Vagina (tissue), 2 donors: Measurements from ENCODE around the gene NAPSA. TPM values are rescaled to one million over a fixed set of nuclear protein-coding genes. Genes with fewer than 3 reads are reported as not detected.

Source experiments
- DNase-seq, 2 donors: peaks; one replicate each; pipeline ENCODE4 v3.0.0-alpha.2; 2017; ENCODE audit errors: extremely low spot score in 2 of 2
- H3K27ac ChIP-seq: fragments of 200-600 bp; sonication (generic); one replicate; pipeline ENCODE4 v1.5.1; 2019
- H3K27me3 ChIP-seq: fragments of 200-600 bp; sonication (generic); one replicate; pipeline ENCODE4 v1.5.1; 2019
- H3K36me3 ChIP-seq, 2 donors: fragments of 200-600 bp; sonication (generic); one replicate each; pipeline ENCODE4 v1.5.1; 2017 to 2019
- H3K4me1 ChIP-seq: fragments of 200-600 bp; sonication (generic); one replicate; pipeline ENCODE4 v1.5.1; 2019
- H3K4me3 ChIP-seq, 2 donors: fragments of 200-600 bp; sonication (generic); 1 replicate in 1 of 2; 2 replicates in 1 of 2; pipeline ENCODE4 v1.5.1; 2016 to 2019
- H3K9me3 ChIP-seq: fragments of 200-600 bp; sonication (generic); one replicate; pipeline ENCODE4 v1.5.1; 2019
- POLR2A ChIP-seq, 2 donors: fragments of 450-650 bp; IDR thresholded peaks; one replicate each; pipeline ENCODE4 v1.6.1; 2017; ENCODE audit warnings: antibody characterized with exemption in 2 of 2, mild to moderate bottlenecking in 2 of 2, moderate library complexity in 2 of 2
- POLR2AphosphoS5 ChIP-seq, 2 donors: sonication (generic); formaldehyde crosslinking; IDR thresholded peaks; one replicate each; pipeline ENCODE4 v1.9.0; 2017; ENCODE audit warnings: antibody characterized with exemption in 2 of 2, mild to moderate bottlenecking in 2 of 2, low read depth in 1 of 2; ENCODE audit not compliant: insufficient read depth in 1 of 2
- intact Hi-C: fragments of 100-400 bp; cut with DNase I; formaldehyde crosslinking; loops from one replicate; pipeline ENCODE4 v1.15.1; 2023
- total RNA-seq: library from RNA; depleted of rRNA; stranded (reverse); fragments of >200 nt; gene quantifications from one replicate; pipeline ENCODE4 v1.2.3, GENCODE V29; 2016
- TF ChIP-seq, protein P1 (sequence below), 3 experiments: fragments of 450-650 bp in 2 of 3; fragments of 200-600 bp in 1 of 3; sonication (generic) in 1 of 3; IDR thresholded peaks; one replicate each; pipeline ENCODE4 v1.5.1; 2017 to 2019; ENCODE audit warnings: antibody characterized with exemption in 3 of 3, mild to moderate bottlenecking in 2 of 3, moderate library complexity in 2 of 3

The NAPSA gene
- total RNA-seq, 1 donor from 2014 or later, result 0.74 TPM

DNA sequence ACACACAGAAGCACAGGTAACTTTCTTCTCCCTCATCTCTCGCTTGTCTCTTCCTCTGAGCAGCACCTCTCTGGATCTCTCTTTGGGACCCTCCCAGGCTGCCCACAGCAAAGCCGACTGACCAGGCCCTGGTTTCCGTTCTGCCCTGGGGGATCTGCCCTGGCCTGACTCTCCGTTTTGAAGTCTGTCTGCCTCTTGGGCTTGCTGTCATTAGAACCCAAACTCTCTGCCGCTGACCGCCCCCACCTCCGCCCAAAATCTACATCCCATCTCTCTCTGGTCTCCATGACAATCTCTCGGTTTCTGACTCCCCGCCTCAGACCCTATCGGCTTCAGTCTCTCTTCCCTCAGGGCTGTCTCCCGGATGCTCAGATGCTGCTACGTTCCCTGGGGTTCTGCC, 43.2 kb downstream of the NAPSA start:
- H3K4me1 ChIP-seq, result peaks cover 24% of the 10 kb centered on the region
- intact Hi-C loops, result no loop called here
- TF ChIP-seq POLR2A (IDR thresholded peaks at IDR 0.05), result no peak
- no peaks in the 10 kb centered on the region for H3K36me3 ChIP-seq
- no peak overlapping the region for H3K4me3 ChIP-seq
- DNase-seq, result no peak
- H3K27ac ChIP-seq, result no peak overlapping the region
- no peaks in the 10 kb centered on the region for H3K27me3 ChIP-seq
- H3K9me3 ChIP-seq, result no peaks in the 10 kb centered on the region

DNA sequence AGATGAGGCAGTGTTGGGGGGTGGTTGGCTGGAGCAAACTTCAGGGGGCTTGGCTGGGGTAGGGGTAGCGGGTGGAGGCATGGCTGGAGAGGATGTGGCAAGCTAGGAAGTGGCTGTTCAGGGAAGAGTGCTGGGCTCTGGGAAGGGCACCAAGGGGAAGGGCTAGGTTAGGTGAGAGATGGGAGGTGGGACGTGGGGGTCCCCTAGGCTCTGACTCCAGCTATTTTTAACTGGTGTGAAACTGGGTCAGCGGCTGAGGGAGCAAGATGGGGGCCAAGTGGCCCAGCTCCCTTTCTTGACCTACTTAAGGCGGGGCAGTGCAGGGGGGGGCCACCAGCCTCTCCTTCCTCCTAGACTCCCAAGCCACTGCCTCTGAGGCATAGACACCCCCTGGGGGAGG, 43.6 kb downstream of the NAPSA start:
- TF ChIP-seq, protein P1, sequence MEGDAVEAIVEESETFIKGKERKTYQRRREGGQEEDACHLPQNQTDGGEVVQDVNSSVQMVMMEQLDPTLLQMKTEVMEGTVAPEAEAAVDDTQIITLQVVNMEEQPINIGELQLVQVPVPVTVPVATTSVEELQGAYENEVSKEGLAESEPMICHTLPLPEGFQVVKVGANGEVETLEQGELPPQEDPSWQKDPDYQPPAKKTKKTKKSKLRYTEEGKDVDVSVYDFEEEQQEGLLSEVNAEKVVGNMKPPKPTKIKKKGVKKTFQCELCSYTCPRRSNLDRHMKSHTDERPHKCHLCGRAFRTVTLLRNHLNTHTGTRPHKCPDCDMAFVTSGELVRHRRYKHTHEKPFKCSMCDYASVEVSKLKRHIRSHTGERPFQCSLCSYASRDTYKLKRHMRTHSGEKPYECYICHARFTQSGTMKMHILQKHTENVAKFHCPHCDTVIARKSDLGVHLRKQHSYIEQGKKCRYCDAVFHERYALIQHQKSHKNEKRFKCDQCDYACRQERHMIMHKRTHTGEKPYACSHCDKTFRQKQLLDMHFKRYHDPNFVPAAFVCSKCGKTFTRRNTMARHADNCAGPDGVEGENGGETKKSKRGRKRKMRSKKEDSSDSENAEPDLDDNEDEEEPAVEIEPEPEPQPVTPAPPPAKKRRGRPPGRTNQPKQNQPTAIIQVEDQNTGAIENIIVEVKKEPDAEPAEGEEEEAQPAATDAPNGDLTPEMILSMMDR (IDR thresholded peaks at IDR 0.05), result no peak
- TF ChIP-seq POLR2A (IDR thresholded peaks at IDR 0.05) (no peak), POLR2AphosphoS5 (IDR thresholded peaks at IDR 0.05; ENCODE audit: insufficient read depth in 1 of 2, low read depth in 1 of 2) (no peak)
- Histone ChIP-seq H3K27ac (no peak overlapping the region), H3K4me1 (peaks cover 24% of the 10 kb centered on the region), H3K4me3 (no peak overlapping the region), H3K27me3 (no peaks in the 10 kb centered on the region), H3K36me3 (no peaks in the 10 kb centered on the region), H3K9me3 (no peaks in the 10 kb centered on the region)
- intact Hi-C loops, result no loop called here
- no peak for DNase-seq

DNA sequence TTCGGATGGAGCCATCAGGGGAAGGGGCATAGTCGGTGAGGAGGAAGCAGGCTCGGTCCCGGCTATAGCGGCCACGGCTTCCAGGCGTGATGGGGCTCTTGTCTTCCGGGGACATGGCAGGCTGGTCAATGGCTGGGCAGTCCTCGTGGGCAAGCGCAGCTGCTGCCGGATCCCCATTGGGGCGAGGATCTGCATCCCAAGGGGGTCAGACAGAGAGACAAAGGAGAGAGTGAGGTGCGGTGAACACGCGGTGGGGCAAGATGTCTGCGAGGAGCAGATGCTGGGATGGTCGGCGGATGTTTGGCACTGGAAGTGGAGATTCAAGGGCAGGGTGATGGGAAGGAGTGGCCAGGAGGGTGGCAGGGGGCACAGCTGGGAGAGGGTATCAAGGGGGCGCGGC, 44.8 kb downstream of the NAPSA start:
- H3K27me3 ChIP-seq, result no peaks in the 10 kb centered on the region
- no peak for DNase-seq
- TF ChIP-seq, protein P1 (IDR thresholded peaks at IDR 0.05), result no peak
- no peak for TF ChIP-seq POLR2A (IDR thresholded peaks at IDR 0.05)
- TF ChIP-seq POLR2AphosphoS5 (IDR thresholded peaks at IDR 0.05; ENCODE audit: insufficient read depth in 1 of 2, low read depth in 1 of 2), result no peak
- H3K36me3 ChIP-seq, result no peaks in the 10 kb centered on the region
- peaks cover 18% of the 10 kb centered on the region for H3K4me1 ChIP-seq
- no peak overlapping the region for H3K27ac ChIP-seq
- no peak overlapping the region for H3K4me3 ChIP-seq
- intact Hi-C loops, result no loop called here
- H3K9me3 ChIP-seq, result no peaks in the 10 kb centered on the region

DNA sequence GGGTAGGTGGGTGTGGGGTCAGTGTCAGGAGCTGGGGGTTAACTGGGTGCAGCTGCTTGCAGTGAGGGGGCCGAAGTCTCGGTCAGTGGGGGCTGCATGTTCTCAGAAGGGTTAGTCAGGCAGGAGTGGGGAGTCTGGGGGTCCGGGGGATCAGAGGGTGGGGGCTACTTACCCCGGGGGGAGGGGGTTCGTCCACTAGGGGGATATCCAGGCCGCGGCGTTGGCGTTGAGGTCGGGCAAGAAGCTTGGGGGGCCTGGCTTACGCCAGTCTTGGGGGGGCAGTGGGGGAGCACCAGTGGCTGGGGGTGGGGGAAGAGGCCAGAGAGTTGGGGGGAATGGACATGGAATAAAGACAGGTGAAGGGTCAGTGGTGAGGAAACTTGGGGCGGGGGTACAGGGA, 45.4 kb downstream of the NAPSA start:
- Histone ChIP-seq H3K27me3 (no peaks in the 10 kb centered on the region), H3K4me1 (peaks cover 14% of the 10 kb centered on the region), H3K36me3 (no peaks in the 10 kb centered on the region), H3K4me3 (no peak overlapping the region), H3K27ac (no peak overlapping the region), H3K9me3 (no peaks in the 10 kb centered on the region)
- TF ChIP-seq POLR2AphosphoS5 (IDR thresholded peaks at IDR 0.05; ENCODE audit: insufficient read depth in 1 of 2, low read depth in 1 of 2) (no peak), POLR2A (IDR thresholded peaks at IDR 0.05) (no peak)
- TF ChIP-seq, protein P1 (IDR thresholded peaks at IDR 0.05), result no peak
- intact Hi-C loops, result no loop called here
- DNase-seq, result no peak

DNA sequence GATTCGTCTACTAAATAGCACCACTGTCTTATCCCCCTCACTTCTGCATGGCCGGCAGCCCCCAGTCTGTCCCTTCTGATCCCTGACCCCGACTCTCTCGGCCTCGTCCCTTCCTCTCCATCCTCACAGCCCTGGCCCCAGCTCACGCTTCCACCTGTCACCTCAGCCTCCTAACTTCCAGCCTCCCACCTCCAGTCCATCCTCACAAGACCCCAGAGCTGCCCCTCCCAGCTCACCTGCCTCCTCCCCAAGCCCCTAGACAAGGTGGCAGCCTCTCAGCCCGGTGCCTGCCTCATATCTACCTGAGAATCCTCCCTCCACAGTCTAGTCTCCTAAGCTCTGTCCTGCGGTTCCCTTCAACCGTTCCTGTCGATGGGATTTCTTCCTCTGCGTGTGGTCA, 46.3 kb downstream of the NAPSA start:
- Histone ChIP-seq H3K4me1 (peaks cover 6% of the 10 kb centered on the region), H3K9me3 (no peaks in the 10 kb centered on the region), H3K27me3 (peaks cover 6% of the 10 kb centered on the region), H3K4me3 (no peak overlapping the region), H3K36me3 (no peaks in the 10 kb centered on the region), H3K27ac (no peak overlapping the region)
- intact Hi-C loops, result no loop called here
- TF ChIP-seq POLR2AphosphoS5 (IDR thresholded peaks at IDR 0.05; ENCODE audit: insufficient read depth in 1 of 2, low read depth in 1 of 2) (no peak), POLR2A (IDR thresholded peaks at IDR 0.05) (no peak)
- TF ChIP-seq, protein P1 (IDR thresholded peaks at IDR 0.05), result no peak
- no peak for DNase-seq

DNA sequence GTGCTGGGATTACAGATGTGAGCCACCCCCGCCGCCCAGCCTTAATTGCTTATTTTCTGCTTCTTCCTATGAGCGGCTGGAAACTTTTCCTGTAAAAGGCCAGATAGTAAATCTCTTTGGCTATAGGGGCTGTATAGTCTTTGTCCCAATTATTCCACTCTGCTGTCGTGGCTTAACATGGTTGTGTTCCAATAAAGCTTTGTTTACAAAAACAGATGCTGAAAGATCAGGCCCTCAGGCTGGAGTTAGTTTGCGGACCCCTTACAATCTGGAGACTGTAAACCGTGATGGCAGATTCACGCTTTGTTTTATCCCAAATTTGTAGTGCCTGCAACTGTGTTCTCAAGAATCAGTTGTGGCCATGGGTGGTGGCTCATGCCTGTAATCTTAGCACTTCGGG, 47.0 kb downstream of the NAPSA start:
- TF ChIP-seq POLR2A (IDR thresholded peaks at IDR 0.05) (no peak), POLR2AphosphoS5 (IDR thresholded peaks at IDR 0.05; ENCODE audit: insufficient read depth in 1 of 2, low read depth in 1 of 2) (no peak)
- TF ChIP-seq, protein P1 (IDR thresholded peaks at IDR 0.05), result no peak
- no peaks in the 10 kb centered on the region for H3K36me3 ChIP-seq
- H3K4me1 ChIP-seq, result no peaks in the 10 kb centered on the region
- intact Hi-C loops, result no loop called here
- no peak for DNase-seq
- H3K27me3 ChIP-seq, result peaks cover 11% of the 10 kb centered on the region
- H3K27ac ChIP-seq, result no peak overlapping the region
- H3K9me3 ChIP-seq, result no peaks in the 10 kb centered on the region
- no peak overlapping the region for H3K4me3 ChIP-seq
